Measurements from ENCODE around the gene MTG1.
"Not testable (repeated sequence)": the region's sequence is repeated elsewhere in the genome, so short reads cannot be mapped to it uniquely, and the experiment has no call there.

The MTG1 gene

GRCh38 chr10:133379152-133379800, 14.7 kb upstream of the MTG1 start, which contains the start of gene PAOX:
Gene PAOX, plus strand, starts transcription at chr10:133379262. Its CDS starts 55 bp downstream, at chr10:133379317.
- no peak for DNase-seq

GRCh38 chr10:133379801-133380666, 13.9 kb upstream of the MTG1 start:
- no peak for DNase-seq

GRCh38 chr10:133381036-133381435, 12.9 kb upstream of the MTG1 start:
- no peak for DNase-seq

- no peak for DNase-seq
Observed at GRCh38 chr10:133383551-133383950, 10.4 kb upstream of the MTG1 start.

GRCh38 chr10:133384071-133384470, 9.9 kb upstream of the MTG1 start:
- no peak for DNase-seq

GRCh38 chr10:133385214-133385613, 8.7 kb upstream of the MTG1 start:
- no peak for DNase-seq

- not testable (repeated sequence) for DNase-seq
Observed at GRCh38 chr10:133386951-133387350, 7.0 kb upstream of the MTG1 start.

- no peak for DNase-seq
Observed at GRCh38 chr10:133388236-133388972, 5.6 kb upstream of the MTG1 start.

GRCh38 chr10:133388973-133389818, 4.8 kb upstream of the MTG1 start:
- no peak for DNase-seq

GRCh38 chr10:133390597-133391248, 3.2 kb upstream of the MTG1 start:
- no peak for DNase-seq

- DNase-seq: no peak
Observed at GRCh38 chr10:133391249-133391635, 2.7 kb upstream of the MTG1 start.

GRCh38 chr10:133391761-133392518, 2.0 kb upstream of the MTG1 start:
- DNase-seq: no peak

GRCh38 chr10:133393401-133394063, 425 bp upstream of the MTG1 start:
- DNase-seq: no peak

GRCh38 chr10:133394801-133395221, 854 bp downstream of the MTG1 start:
- DNase-seq: no peak

- no peak for DNase-seq
Observed at GRCh38 chr10:133396035-133396624, 2.2 kb downstream of the MTG1 start.

GRCh38 chr10:133397938-133398337, 4.0 kb downstream of the MTG1 start:
- DNase-seq: no peak

GRCh38 chr10:133399123-133399601, 5.2 kb downstream of the MTG1 start:
- no peak for DNase-seq

- DNase-seq: no peak
Observed at GRCh38 chr10:133400624-133401424, 6.9 kb downstream of the MTG1 start.

GRCh38 chr10:133401500-133401899, 7.5 kb downstream of the MTG1 start:
- DNase-seq: no peak
